HCT116 (cell line): ENCODE data around the gene CXADR. TPM values are rescaled to one million over a fixed set of nuclear protein-coding genes. Genes with fewer than 3 reads are reported as not detected.

Experiments
- ATAC-seq: fragments of 200-7000 bp; cut with Tn5 transposase; 2 replicates; pipeline ENCODE4 v1.9.1; 2020; ENCODE audit warnings: mild to moderate bottlenecking, moderate library complexity
- BruUV-seq: library from RNA; stranded (reverse); fragments of 400-500 nt; replicated peaks from 2 replicates; lab custom pipeline; 2021; lab: Mats Ljungman, UMichigan
- CTCF ChIA-PET: fragments of 300-600 bp; sonication (Branson Sonifier 250); formaldehyde crosslinking; loops from one replicate; lab custom pipeline; 2021; ENCODE audit warnings: antibody characterized with exemption; lab: Charles Lee
- POLR2A ChIA-PET: fragments of 300-600, 350-600 bp; sonication (Branson Sonifier 250); formaldehyde crosslinking; loops from one replicate; lab custom pipeline; 2021; ENCODE audit warnings: antibody characterized with exemption; lab: Charles Lee
- RAD21 ChIA-PET, 2 experiments: fragments of 300-600 bp; sonication (Branson Sonifier 250); formaldehyde crosslinking; loops; one replicate each; lab custom pipeline; 2023; ENCODE audit warnings: low total read pairs in 2 of 2; ENCODE audit not compliant: uncharacterized antibody in 2 of 2, unreplicated experiment in 2 of 2, low non-redundant PET in 1 of 2; lab: Charles Lee
- DNase-seq: peaks from one replicate; pipeline ENCODE4 v3.0.0-alpha.2; 2010; ENCODE audit warnings: low read depth, low spot score
- H2AFZ ChIP-seq: fragments of 200-600 bp; shearing (Covaris generic), sonication (generic); 2 replicates; pipeline ENCODE4 v1.6.1; 2017; ENCODE audit warnings: low read depth, mixed run types, mixed read lengths, antibody characterized with exemption, low read length; ENCODE audit not compliant: poor library complexity, severe bottlenecking
- H3K27ac ChIP-seq: 2 replicates; pipeline ENCODE4 v1.5.1; 2012; ENCODE audit warnings: low read depth, low read length
- H3K27me3 ChIP-seq: fragments of 200-600 bp; sonication (generic); 2 replicates; pipeline ENCODE4 v1.6.1; 2016; ENCODE audit warnings: mixed run types, low read length, mixed read lengths; ENCODE audit not compliant: insufficient read depth
- H3K36me3 ChIP-seq, 2 experiments: fragments of 200-500 bp in 1 of 2; fragments of 200-600 bp in 1 of 2; sonication (Bioruptor generic) in 1 of 2; sonication (generic) in 1 of 2; 2 replicates each; pipeline versions ENCODE4 v1.5.1 to v1.6.1; 2014 to 2016; ENCODE audit warnings: low read length in 2 of 2, inconsistent platforms in 1 of 2, mixed read lengths in 1 of 2, mixed run types in 1 of 2; ENCODE audit not compliant: insufficient read depth in 2 of 2, control insufficient read depth in 1 of 2
- H3K4me1 ChIP-seq, 2 experiments: fragments of 200-600 bp in 1 of 2; sonication (generic) in 1 of 2; 2 replicates each; pipeline versions ENCODE4 v1.5.1 to v1.6.1; 2012 to 2017; ENCODE audit warnings: low read length in 2 of 2, inconsistent platforms in 1 of 2, mild to moderate bottlenecking in 1 of 2, mixed read lengths in 1 of 2, mixed run types in 1 of 2, moderate library complexity in 1 of 2; ENCODE audit not compliant: insufficient read depth in 2 of 2, control insufficient read depth in 1 of 2
- H3K4me2 ChIP-seq: fragments of 200-600 bp; sonication (generic); 2 replicates; pipeline ENCODE4 v1.6.1; 2017; ENCODE audit warnings: mixed run types, low read length, mixed read lengths
- H3K4me3 ChIP-seq, 2 experiments: fragments of 200-600 bp in 1 of 2; sonication (generic) in 1 of 2; replicated peaks in 1 of 2; 2 replicates each; pipeline ENCODE4 v1.5.1; 2011 to 2016; ENCODE audit warnings: low read length in 2 of 2, control low read depth in 1 of 2, low read depth in 1 of 2, mild to moderate bottlenecking in 1 of 2, mixed read lengths in 1 of 2, mixed run types in 1 of 2
- H3K79me2 ChIP-seq: fragments of 200-600 bp; sonication (generic); 2 replicates; pipeline ENCODE4 v1.6.1; 2017; ENCODE audit warnings: mild to moderate bottlenecking, mixed run types, low read length, moderate library complexity, mixed read lengths; ENCODE audit not compliant: insufficient read depth
- H3K9ac ChIP-seq: fragments of 200-600 bp; sonication (generic); 2 replicates; pipeline ENCODE4 v1.6.1; 2016; ENCODE audit warnings: low read length, mixed read lengths
- H3K9me2 ChIP-seq: fragments of 200-600 bp; sonication (generic), shearing (Covaris generic); 2 replicates; pipeline ENCODE4 v1.6.1; 2017; ENCODE audit warnings: mixed run types, mild to moderate bottlenecking, moderate library complexity; ENCODE audit not compliant: insufficient read depth
- H3K9me3 ChIP-seq, 2 experiments: fragments of 200-500 bp in 1 of 2; fragments of 200-600 bp in 1 of 2; sonication (Bioruptor generic) in 1 of 2; sonication (generic) in 1 of 2; 2 replicates each; pipeline ENCODE4 v1.6.1; 2014 to 2017; ENCODE audit warnings: low read length in 2 of 2, mixed read lengths in 2 of 2, inconsistent platforms in 1 of 2, low read depth in 1 of 2, mild to moderate bottlenecking in 1 of 2, mixed run types in 1 of 2, moderate library complexity in 1 of 2; ENCODE audit not compliant: control insufficient read depth in 1 of 2, insufficient read depth in 1 of 2
- H4K20me1 ChIP-seq: fragments of 200-600 bp; sonication (generic), shearing (Covaris generic); 2 replicates; pipeline ENCODE4 v1.6.1; 2017; ENCODE audit warnings: mixed run types, mild to moderate bottlenecking, moderate library complexity; ENCODE audit not compliant: insufficient read depth
- ATF3 ChIP-seq: IDR thresholded peaks from 2 replicates; pipeline ENCODE4 v1.6.1; 2012
- CEBPB ChIP-seq: IDR thresholded peaks from 2 replicates; pipeline ENCODE4 v1.6.1; 2012; ENCODE audit warnings: low read depth
- CTCF ChIP-seq, 3 experiments: fragments of 200-600 bp in 1 of 3; sonication (generic) in 1 of 3; IDR thresholded peaks in 2 of 3; conservative IDR thresholded peaks in 1 of 3; 2 replicates each; pipeline ENCODE4 v1.5.1; 2012 to 2017; ENCODE audit warnings: low read depth in 2 of 3, low read length in 2 of 3, antibody characterized with exemption in 1 of 3, borderline replicate concordance in 1 of 3, control low read depth in 1 of 3, mild to moderate bottlenecking in 1 of 3, mixed read lengths in 1 of 3, mixed run types in 1 of 3, moderate library complexity in 1 of 3; ENCODE audit not compliant: insufficient read depth in 1 of 3
- ELF1 ChIP-seq: IDR thresholded peaks from 2 replicates; pipeline ENCODE4 v1.6.1; 2012; ENCODE audit warnings: low read depth, borderline replicate concordance
- EZH2 ChIP-seq: fragments of 200-600 bp; sonication (generic); IDR thresholded peaks from 2 replicates; pipeline ENCODE4 v1.6.1; 2017; ENCODE audit warnings: antibody characterized with exemption, mixed run types
- EZH2phosphoT487 ChIP-seq: fragments of 200-600 bp; IDR thresholded peaks from 2 replicates; pipeline ENCODE4 v1.6.1; 2018; ENCODE audit warnings: antibody characterized with exemption, borderline replicate concordance
- JUND ChIP-seq: IDR thresholded peaks from 2 replicates; pipeline ENCODE4 v1.6.1; 2012
- MAX ChIP-seq: IDR thresholded peaks from 2 replicates; pipeline ENCODE4 v1.6.1; 2012
- POLR2A ChIP-seq: IDR thresholded peaks from 2 replicates; pipeline ENCODE4 v1.7.0; 2011; ENCODE audit warnings: borderline replicate concordance; ENCODE audit not compliant: insufficient read depth, insufficient read length; ENCODE audit errors: extremely low read depth
- POLR2AphosphoS5 ChIP-seq: IDR thresholded peaks from 2 replicates; pipeline ENCODE4 v1.6.1; 2011; ENCODE audit warnings: mild to moderate bottlenecking, low read depth, low read length, moderate library complexity
- RAD21 ChIP-seq: IDR thresholded peaks from 2 replicates; pipeline ENCODE4 v1.6.1; 2012; ENCODE audit warnings: low read depth, mild to moderate bottlenecking
- SP1 ChIP-seq: IDR thresholded peaks from 2 replicates; pipeline ENCODE4 v1.6.1; 2012; ENCODE audit warnings: low read depth
- TCF7L2 ChIP-seq: IDR thresholded peaks from 2 replicates; pipeline ENCODE4 v1.7.0; 2011; ENCODE audit warnings: borderline replicate concordance, inconsistent platforms; ENCODE audit not compliant: insufficient read depth, insufficient read length; ENCODE audit errors: extremely low read depth
- ZNF274 ChIP-seq: fragments of 200-500 bp; sonication (Bioruptor generic); IDR thresholded peaks from 2 replicates; pipeline ENCODE4 v1.6.1; 2014; ENCODE audit warnings: mild to moderate bottlenecking, low read depth, low read length, inconsistent platforms
- intact Hi-C: fragments of 100-400 bp; cut with micrococcal nuclease; formaldehyde crosslinking; loops from 2 replicates; pipeline ENCODE4 v1.10.0; 2022
- total RNA-seq: library from RNA; stranded (reverse); gene quantifications from one replicate; pipeline ENCODE4 v1.2.1, GENCODE V29; 2021; ENCODE audit not compliant: unreplicated experiment

Gene CXADR
- total RNA-seq, 1 experiment from 2014 or later: 21.6 TPM

GRCh38 chr21:17472592-17473271, 40.1 kb upstream of the CXADR start:
- ChIA-PET POLR2A (no interaction called here), CTCF (interaction anchor here (0.6 kb wide), 1 partner anchor 86 kb away, joined by 3 read pairs; no protein-coding TSS in a partner anchor), RAD21 (no interaction called here)
- Histone ChIP-seq H3K9ac (no peak overlapping the region), H3K9me3 (no peaks in the 10 kb centered on the region), H3K79me2 (no peaks in the 10 kb centered on the region), H3K27me3 (no peaks in the 10 kb centered on the region), H3K4me3 (no peak overlapping the region), H3K27ac (no peak overlapping the region), H3K36me3 (no peaks in the 10 kb centered on the region), H3K4me1 (no peaks in the 10 kb centered on the region), H4K20me1 (no peaks in the 10 kb centered on the region), H3K4me2 (no peak overlapping the region), H3K9me2 (no peaks in the 10 kb centered on the region), H2AFZ (no peak overlapping the region)
- DNase-seq (no peak), ATAC-seq (no peak)
- intact Hi-C loops: no loop called here
- TF ChIP-seq POLR2AphosphoS5: no peak
- no peak for TF ChIP-seq RAD21
- no peak for TF ChIP-seq ELF1
- TF ChIP-seq EZH2phosphoT487: no peak
- no peak for TF ChIP-seq CTCF (IDR thresholded peaks at IDR 0.05 in 2 of 3, conservative IDR thresholded peaks at IDR 0.05 in 1 of 3; ENCODE audit: borderline replicate concordance in 1 of 3, insufficient read depth in 1 of 3, low read depth in 2 of 3, low read length in 2 of 3)
- no peak for TF ChIP-seq SP1
- no peak for TF ChIP-seq ATF3
- TF ChIP-seq MAX: no peak
- TF ChIP-seq ZNF274: no peak
- no peak for TF ChIP-seq TCF7L2
- TF ChIP-seq EZH2: no peak
- no peak for TF ChIP-seq POLR2A
- no peak for TF ChIP-seq JUND
- TF ChIP-seq CEBPB: no peak
- no TSS peak for BruUV-seq
